ENCODE measurements around the gene GALNT17.

GRCh38 chr7:71718563-71718962, 586.6 kb downstream of the GALNT17 start:
- no peak for TF ChIP-seq POLR2AphosphoS5 (IDR thresholded peaks at IDR 0.05)
- TF ChIP-seq CTCF (IDR thresholded peaks at IDR 0.05) = no peak

All from esophagus muscularis mucosa (tissue), 3 donors.